K562 (cell line): ENCODE data around the gene MRPL48. TPM values are rescaled to one million over a fixed set of nuclear protein-coding genes. Genes with fewer than 3 reads are reported as not detected.

Source experiments
- ATAC-seq: fragments of 200-7000 bp; cut with Tn5 transposase; 3 replicates; pipeline ENCODE4 v1.9.1; 2020; ENCODE audit warnings: moderate library complexity
- BruUV-seq: library from RNA; stranded (reverse); fragments of 400-500 nt; replicated peaks from 2 replicates; lab custom pipeline; 2021; lab: Mats Ljungman, UMichigan
- CTCF ChIA-PET: fragments of 300-600 bp; formaldehyde crosslinking; extraction: SDS; loops from one replicate; lab custom pipeline; 2021; ENCODE audit warnings: low intra/inter-chr PET ratio; lab: Yijun Ruan, JAX
- POLR2A ChIA-PET: fragments of 300-600, 350-650 bp; sonication (Branson Sonifier 250); formaldehyde crosslinking; extraction: SDS; loops from one replicate; lab custom pipeline; 2021; ENCODE audit warnings: antibody characterized with exemption, inconsistent platforms; lab: Yijun Ruan, JAX
- DNase-seq, 4 experiments: peaks; one replicate each; pipeline versions ENCODE4 v3.0.0 to v3.0.0-alpha.2; 2011 to 2018; ENCODE audit warnings: low spot score in 3 of 4, mixed read lengths in 3 of 4; ENCODE audit errors: extremely low read depth in 1 of 4
- FAIRE-seq: peaks from 2 replicates; lab custom pipeline; 2011; peaks lifted over from hg19 to GRCh38; lab: Jason Lieb, UNC
- H2AFZ ChIP-seq: 2 replicates; pipeline ENCODE4 v1.6.0; 2011; ENCODE audit warnings: low read depth, low read length, control low read depth, inconsistent platforms
- H3K27ac ChIP-seq: fragments of 200-600 bp; 3 replicates; pipeline ENCODE4 v1.8.0; 2011; ENCODE audit warnings: low read depth, mild to moderate bottlenecking, control low read depth, inconsistent platforms, low read length, moderate library complexity, mixed read lengths; ENCODE audit errors: extremely low read depth
- H3K27me3 ChIP-seq, 2 experiments: fragments of 300-600 bp in 1 of 2; 2 replicates in 1 of 2; 3 replicates in 1 of 2; pipeline versions ENCODE4 v1.6.0 to v1.8.0; 2011; ENCODE audit warnings: inconsistent platforms in 2 of 2, low read length in 2 of 2, mild to moderate bottlenecking in 1 of 2, mixed read lengths in 1 of 2, moderate library complexity in 1 of 2; ENCODE audit not compliant: control insufficient read depth in 2 of 2, insufficient read depth in 2 of 2
- H3K36me3 ChIP-seq: fragments of 300-600 bp; 3 replicates; pipeline ENCODE4 v1.8.0; 2011; ENCODE audit warnings: mild to moderate bottlenecking, low read length, inconsistent platforms; ENCODE audit not compliant: control insufficient read depth, insufficient read depth
- H3K4me1 ChIP-seq, 2 experiments: fragments of 200-600 bp in 1 of 2; replicated peaks in 1 of 2; 2 replicates in 1 of 2; 3 replicates in 1 of 2; pipeline versions ENCODE4 v1.5.1 to v1.8.0; 2011; ENCODE audit warnings: inconsistent platforms in 2 of 2, low read length in 2 of 2, mild to moderate bottlenecking in 1 of 2, mixed read lengths in 1 of 2, moderate library complexity in 1 of 2; ENCODE audit not compliant: control insufficient read depth in 2 of 2, insufficient read depth in 2 of 2
- H3K4me2 ChIP-seq: 2 replicates; pipeline ENCODE4 v1.6.1; 2011; ENCODE audit warnings: low read length, control low read depth, inconsistent platforms, mixed read lengths; ENCODE audit not compliant: insufficient read depth
- H3K4me3 ChIP-seq: fragments of 200-600 bp; sonication (generic), shearing (Covaris generic); 2 replicates; pipeline ENCODE4 v1.5.1; 2016; ENCODE audit warnings: control low read depth, inconsistent platforms
- H3K79me2 ChIP-seq: fragments of 200-600 bp; 3 replicates; pipeline ENCODE4 v1.8.0; 2011; ENCODE audit warnings: low read length, inconsistent platforms; ENCODE audit not compliant: control insufficient read depth, insufficient read depth
- H3K9ac ChIP-seq, 2 experiments: 2 replicates each; pipeline versions ENCODE4 v1.6.0 to v1.6.1; 2011; ENCODE audit warnings: low read depth in 2 of 2, low read length in 2 of 2, control low read depth in 1 of 2, inconsistent platforms in 1 of 2, mild to moderate bottlenecking in 1 of 2, mixed read lengths in 1 of 2; ENCODE audit not compliant: insufficient read depth in 1 of 2
- H3K9me1 ChIP-seq: one replicate; pipeline ENCODE4 v1.6.0; 2011; ENCODE audit warnings: inconsistent platforms, mild to moderate bottlenecking, low read length, moderate library complexity; ENCODE audit not compliant: control insufficient read depth, insufficient read depth
- H3K9me3 ChIP-seq: replicated peaks from 2 replicates; pipeline ENCODE4 v1.5.1; 2011; ENCODE audit warnings: low read depth, low read length, inconsistent platforms; ENCODE audit not compliant: control insufficient read depth, insufficient read depth
- H4K20me1 ChIP-seq: replicated peaks from 2 replicates; pipeline ENCODE4 v1.6.1; 2011; ENCODE audit warnings: low read length, inconsistent platforms, mixed read lengths; ENCODE audit not compliant: control insufficient read depth, insufficient read depth
- CBX5 ChIP-seq: IDR thresholded peaks from 2 replicates; pipeline ENCODE4 v1.6.1; 2014; ENCODE audit warnings: low read depth, borderline replicate concordance
- CCAR2 ChIP-seq: fragments of 200-400 bp; formaldehyde crosslinking; IDR thresholded peaks from 2 replicates; pipeline ENCODE4 v1.6.1; 2017; ENCODE audit warnings: mild to moderate bottlenecking, low read depth, low read length
- EWSR1 ChIP-seq: fragments of 450-650 bp; IDR thresholded peaks from 2 replicates; pipeline ENCODE4 v1.6.1; 2018; ENCODE audit warnings: borderline replicate concordance, mild to moderate bottlenecking, low read depth, moderate library complexity; ENCODE audit not compliant: partially characterized antibody
- GATA2 ChIP-seq: sonication (generic); formaldehyde crosslinking; IDR thresholded peaks from 2 replicates; pipeline ENCODE4 v1.4.0; 2020; ENCODE audit warnings: mild to moderate bottlenecking, missing genetic modification reagents
- HNRNPUL1 ChIP-seq: fragments of 200-400 bp; formaldehyde crosslinking; IDR thresholded peaks from 2 replicates; pipeline ENCODE4 v1.6.1; 2017; ENCODE audit warnings: low read length
- MCM3 ChIP-seq: fragments of 450-650 bp; IDR thresholded peaks from 2 replicates; pipeline ENCODE4 v1.6.1; 2016
- RAD51 ChIP-seq: fragments of 450-650 bp; IDR thresholded peaks from 2 replicates; pipeline ENCODE4 v1.7.1; 2016; ENCODE audit warnings: low read depth, mild to moderate bottlenecking, borderline replicate concordance
- SOX6 ChIP-seq: fragments of 450-650 bp; IDR thresholded peaks from 2 replicates; pipeline ENCODE4 v1.6.1; 2014; ENCODE audit warnings: mild to moderate bottlenecking
- SPI1 ChIP-seq: IDR thresholded peaks from 2 replicates; pipeline ENCODE4 v1.6.1; 2011; ENCODE audit warnings: low read depth, low read length, control low read depth, borderline replicate concordance
- SRSF7 ChIP-seq: fragments of 200-400 bp; formaldehyde crosslinking; optimal IDR thresholded peaks from 2 replicates; pipeline ENCODE3; 2017; ENCODE audit warnings: mild to moderate bottlenecking, low read depth, low read length
- XRCC4 ChIP-seq: IDR thresholded peaks from one replicate; pipeline ENCODE4 v1.6.1; 2011; ENCODE audit not compliant: insufficient read depth, insufficient read length; ENCODE audit errors: extremely low read depth
- ZNF184 ChIP-seq: sonication (generic); formaldehyde crosslinking; IDR thresholded peaks from 2 replicates; pipeline ENCODE4 v1.5.0; 2020; ENCODE audit warnings: missing genetic modification reagents
- ZNF507 ChIP-seq: conservative IDR thresholded peaks from 2 replicates; pipeline ENCODE4 v1.6.1; 2017; ENCODE audit warnings: missing genetic modification characterization, missing compliant biosample characterization
- ZNF561 ChIP-seq: fragments of 450-650 bp; formaldehyde crosslinking; conservative IDR thresholded peaks from 2 replicates; pipeline ENCODE4 v1.4.0; 2020; ENCODE audit warnings: mild to moderate bottlenecking, moderate library complexity
- WGBS: fragments of 100-300 bp; shearing (Covaris generic); methylation state at CpG from one replicate; pipeline ENCODE4 v1.1.6; 2016; ENCODE audit warnings: low coverage, mixed read lengths; ENCODE audit not compliant: insufficient coverage; ENCODE audit errors: missing lambda C conversion rate; 5-methylcytosine and 5-hydroxymethylcytosine counted together
- in situ Hi-C: fragments of 300-500 bp; cut with MboI; formaldehyde crosslinking; loops from 4 replicates; pipeline ENCODE4 v1.15.0; 2018; ENCODE audit warnings: inconsistent platforms, mixed read lengths
- intact Hi-C: fragments of 100-400 bp; cut with micrococcal nuclease; formaldehyde crosslinking; loops from 2 replicates; pipeline ENCODE4 v1.14.2; 2022
- polyA plus RNA-seq, 8 experiments: library from polyadenylated mRNA; depleted of rRNA in 4 of 8; stranded (reverse) in 5 of 8; unstranded in 3 of 8; fragments of >200 nt; fragmentation: Nextera tagmentation in 2 of 8; fragmentation: Illumina TruSeq in 1 of 8; extraction: Ambion mirVana in 2 of 8; extraction: Trizol in 1 of 8; gene quantifications; 2 replicates each; pipeline versions ENCODE4 v1.2.1 to v1.2.3, GENCODE V29; 2011 to 2014; ENCODE audit warnings: inconsistent platforms in 1 of 8, missing spikeins in 1 of 8
- total RNA-seq, 7 experiments: library from RNA; depleted of rRNA in 6 of 7; stranded (reverse); fragments of >200 nt in 6 of 7; fragmentation: Illumina TruSeq in 2 of 7; extraction: Trizol in 2 of 7; gene quantifications; 2 replicates each; pipeline versions ENCODE4 v1.2.1 to v1.2.3, GENCODE V29; 2011 to 2021; ENCODE audit warnings: low replicate concordance in 1 of 7
- TF ChIP-seq, protein P1 (sequence below): sonication (generic); formaldehyde crosslinking; IDR thresholded peaks from 2 replicates; pipeline ENCODE4 v1.8.0; 2023; ENCODE audit warnings: missing genetic modification reagents, mild to moderate bottlenecking, borderline replicate concordance
- TF ChIP-seq, protein P2 (sequence below), 2 experiments: IDR thresholded peaks; 2 replicates each; pipeline ENCODE4 v1.6.1; 2011; ENCODE audit warnings: borderline replicate concordance in 1 of 2, control low read depth in 1 of 2, low read depth in 1 of 2, low read length in 1 of 2, mild to moderate bottlenecking in 1 of 2, mixed read lengths in 1 of 2, moderate library complexity in 1 of 2; ENCODE audit not compliant: insufficient read depth in 1 of 2, insufficient read length in 1 of 2, poor library complexity in 1 of 2, severe bottlenecking in 1 of 2; ENCODE audit errors: extremely low read depth in 1 of 2

MRPL48 gene
- total and polyA plus RNA-seq, 9 of the 15 experiments (the other 6 are each of a cell fraction or from before 2014, with no cell fraction given): 66.0 to 237 (median 104) TPM

DNA sequence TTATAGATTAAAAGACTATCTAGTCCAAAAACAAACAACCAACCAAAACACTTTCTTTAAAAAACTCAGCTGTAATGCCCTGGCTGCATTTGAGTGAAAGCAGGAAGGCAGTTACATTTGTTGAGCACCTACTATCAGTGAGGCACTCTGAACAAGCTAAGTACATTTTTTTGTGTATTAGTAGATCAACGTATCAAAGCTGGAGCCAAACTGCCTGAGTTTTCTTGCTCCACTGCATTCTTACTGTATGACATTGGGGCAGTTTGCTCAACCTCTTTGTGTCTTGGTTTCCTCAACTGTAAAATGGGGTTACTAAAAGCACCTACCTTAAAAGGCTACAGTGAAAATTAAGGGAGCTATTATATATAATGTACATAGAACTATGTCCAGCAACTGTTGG is 67.0 kb downstream of the MRPL48 start:
- no peaks in the 10 kb centered on the region for H4K20me1 ChIP-seq
- H3K27ac ChIP-seq: no peak overlapping the region
- FAIRE-seq (no peak), ATAC-seq (no peak), DNase-seq (no peak)
- H2AFZ ChIP-seq: no peak overlapping the region
- intact Hi-C loops (no loop called here), in situ Hi-C loops (no loop called here)
- 92% methylated on average over 1 of the region's 1 CpG for WGBS
- TF ChIP-seq GATA2 (CRISPR knock-in tag): no peak
- no peak for TF ChIP-seq ZNF561 (CRISPR knock-in tag)
- no peak for TF ChIP-seq CCAR2
- no peak for TF ChIP-seq MCM3
- TF ChIP-seq, protein P1, sequence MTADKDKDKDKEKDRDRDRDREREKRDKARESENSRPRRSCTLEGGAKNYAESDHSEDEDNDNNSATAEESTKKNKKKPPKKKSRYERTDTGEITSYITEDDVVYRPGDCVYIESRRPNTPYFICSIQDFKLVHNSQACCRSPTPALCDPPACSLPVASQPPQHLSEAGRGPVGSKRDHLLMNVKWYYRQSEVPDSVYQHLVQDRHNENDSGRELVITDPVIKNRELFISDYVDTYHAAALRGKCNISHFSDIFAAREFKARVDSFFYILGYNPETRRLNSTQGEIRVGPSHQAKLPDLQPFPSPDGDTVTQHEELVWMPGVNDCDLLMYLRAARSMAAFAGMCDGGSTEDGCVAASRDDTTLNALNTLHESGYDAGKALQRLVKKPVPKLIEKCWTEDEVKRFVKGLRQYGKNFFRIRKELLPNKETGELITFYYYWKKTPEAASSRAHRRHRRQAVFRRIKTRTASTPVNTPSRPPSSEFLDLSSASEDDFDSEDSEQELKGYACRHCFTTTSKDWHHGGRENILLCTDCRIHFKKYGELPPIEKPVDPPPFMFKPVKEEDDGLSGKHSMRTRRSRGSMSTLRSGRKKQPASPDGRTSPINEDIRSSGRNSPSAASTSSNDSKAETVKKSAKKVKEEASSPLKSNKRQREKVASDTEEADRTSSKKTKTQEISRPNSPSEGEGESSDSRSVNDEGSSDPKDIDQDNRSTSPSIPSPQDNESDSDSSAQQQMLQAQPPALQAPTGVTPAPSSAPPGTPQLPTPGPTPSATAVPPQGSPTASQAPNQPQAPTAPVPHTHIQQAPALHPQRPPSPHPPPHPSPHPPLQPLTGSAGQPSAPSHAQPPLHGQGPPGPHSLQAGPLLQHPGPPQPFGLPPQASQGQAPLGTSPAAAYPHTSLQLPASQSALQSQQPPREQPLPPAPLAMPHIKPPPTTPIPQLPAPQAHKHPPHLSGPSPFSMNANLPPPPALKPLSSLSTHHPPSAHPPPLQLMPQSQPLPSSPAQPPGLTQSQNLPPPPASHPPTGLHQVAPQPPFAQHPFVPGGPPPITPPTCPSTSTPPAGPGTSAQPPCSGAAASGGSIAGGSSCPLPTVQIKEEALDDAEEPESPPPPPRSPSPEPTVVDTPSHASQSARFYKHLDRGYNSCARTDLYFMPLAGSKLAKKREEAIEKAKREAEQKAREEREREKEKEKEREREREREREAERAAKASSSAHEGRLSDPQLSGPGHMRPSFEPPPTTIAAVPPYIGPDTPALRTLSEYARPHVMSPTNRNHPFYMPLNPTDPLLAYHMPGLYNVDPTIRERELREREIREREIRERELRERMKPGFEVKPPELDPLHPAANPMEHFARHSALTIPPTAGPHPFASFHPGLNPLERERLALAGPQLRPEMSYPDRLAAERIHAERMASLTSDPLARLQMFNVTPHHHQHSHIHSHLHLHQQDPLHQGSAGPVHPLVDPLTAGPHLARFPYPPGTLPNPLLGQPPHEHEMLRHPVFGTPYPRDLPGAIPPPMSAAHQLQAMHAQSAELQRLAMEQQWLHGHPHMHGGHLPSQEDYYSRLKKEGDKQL: no peak
- TF ChIP-seq CBX5: no peak
- no peak for TF ChIP-seq HNRNPUL1
- no peak for TF ChIP-seq ZNF507 (tag)
- no peak for TF ChIP-seq RAD51
- TF ChIP-seq, protein P2, sequence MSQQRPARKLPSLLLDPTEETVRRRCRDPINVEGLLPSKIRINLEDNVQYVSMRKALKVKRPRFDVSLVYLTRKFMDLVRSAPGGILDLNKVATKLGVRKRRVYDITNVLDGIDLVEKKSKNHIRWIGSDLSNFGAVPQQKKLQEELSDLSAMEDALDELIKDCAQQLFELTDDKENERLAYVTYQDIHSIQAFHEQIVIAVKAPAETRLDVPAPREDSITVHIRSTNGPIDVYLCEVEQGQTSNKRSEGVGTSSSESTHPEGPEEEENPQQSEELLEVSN (IDR thresholded peaks at IDR 0.05; ENCODE audit: borderline replicate concordance in 1 of 2, extremely low read depth in 1 of 2, insufficient read depth in 1 of 2, insufficient read length in 1 of 2, low read depth in 1 of 2, low read length in 1 of 2, poor library complexity in 1 of 2, severe bottlenecking in 1 of 2): no peak
- no peak for TF ChIP-seq EWSR1
- TF ChIP-seq SPI1: no peak
- no peak for TF ChIP-seq XRCC4
- no peak for TF ChIP-seq SOX6
- no peak for TF ChIP-seq SRSF7
- no peak for TF ChIP-seq ZNF184 (CRISPR knock-in tag)
- peaks cover 7 to 13% of the 10 kb centered on the region in 2 experiments for H3K4me1 ChIP-seq
- H3K4me3 ChIP-seq: no peak overlapping the region
- ChIA-PET POLR2A (interaction anchor here (0.6 to 4.3 kb wide), 6 partner anchors 8 to 75 kb away, joined by 3 to 20 read pairs (median 4); no protein-coding TSS in a partner anchor), CTCF (no interaction called here)
- no TSS peak for BruUV-seq
- H3K79me2 ChIP-seq: no peaks in the 10 kb centered on the region
- H3K36me3 ChIP-seq: peaks cover 24% of the 10 kb centered on the region
- no peaks in the 10 kb centered on the region for H3K27me3 ChIP-seq
- H3K4me2 ChIP-seq: no peak overlapping the region
- H3K9me3 ChIP-seq: no peaks in the 10 kb centered on the region
- H3K9ac ChIP-seq: no peak overlapping the region
- no peaks in the 10 kb centered on the region for H3K9me1 ChIP-seq
